A549 (cell line): ENCODE data around the gene SRSF12. TPM values are rescaled to one million over a fixed set of nuclear protein-coding genes. Genes with fewer than 3 reads are reported as not detected.

ENCODE experiments used
- ATAC-seq, 2 experiments: fragments of 200-7000 bp in 1 of 2; fragments of >200 bp in 1 of 2; cut with Nextera tagmentation in 1 of 2; cut with Tn5 transposase in 1 of 2; 3 replicates each; pipeline versions ENCODE4 v1.8.0 to v1.9.1; 2018 to 2020; ENCODE audit warnings: mild to moderate bottlenecking in 1 of 2, moderate library complexity in 1 of 2
- CTCF ChIA-PET: fragments of 300-600 bp; sonication (Branson Sonifier 250); formaldehyde crosslinking; extraction: SDS; loops from one replicate; lab custom pipeline; 2021; ENCODE audit warnings: antibody characterized with exemption, inconsistent platforms; lab: Yijun Ruan, JAX
- POLR2A ChIA-PET: fragments of 350-600 bp; formaldehyde crosslinking; extraction: SDS; loops from one replicate; lab custom pipeline; 2021; ENCODE audit warnings: antibody characterized with exemption, inconsistent platforms; lab: Yijun Ruan, JAX
- DNase-seq, 2 experiments: peaks; one replicate each; pipeline versions ENCODE4 v3.0.0 to v3.0.0-alpha.2; 2011 to 2016; ENCODE audit warnings: low read depth in 1 of 2, low spot score in 1 of 2
- FAIRE-seq: peaks from 2 replicates; lab custom pipeline; 2011; peaks lifted over from hg19 to GRCh38; lab: Jason Lieb, UNC
- H3K27ac ChIP-seq, 2 experiments: fragments of >200 bp; sonication (Bioruptor Twin); formaldehyde crosslinking; 3 replicates each; pipeline ENCODE4 v1.5.1; 2016 to 2017
- H3K4me1 ChIP-seq: fragments of >200 bp; sonication (Bioruptor Twin); formaldehyde crosslinking; 3 replicates; pipeline ENCODE4 v1.6.1; 2016
- H3K4me2 ChIP-seq: fragments of >200 bp; sonication (Bioruptor Twin); formaldehyde crosslinking; 3 replicates; pipeline ENCODE4 v1.6.1; 2016
- H3K4me3 ChIP-seq: fragments of >200 bp; sonication (Bioruptor Twin); formaldehyde crosslinking; 3 replicates; pipeline ENCODE4 v1.5.1; 2016
- H3K9me3 ChIP-seq: fragments of >200 bp; sonication (Bioruptor Twin); formaldehyde crosslinking; 3 replicates; pipeline ENCODE4 v1.6.1; 2016
- CBX8 ChIP-seq: fragments of 200-600 bp; sonication (generic); IDR thresholded peaks from 2 replicates; pipeline ENCODE4 v1.6.1; 2016
- E2F6 ChIP-seq: IDR thresholded peaks from 2 replicates; pipeline ENCODE4 v1.6.1; 2012; ENCODE audit warnings: low read depth, borderline replicate concordance
- ESRRA ChIP-seq: fragments of 150-350 bp; IDR thresholded peaks from 2 replicates; pipeline ENCODE4 v1.6.1; 2014; ENCODE audit warnings: mild to moderate bottlenecking, low read length, borderline replicate concordance
- FOSB ChIP-seq: fragments of 250-450 bp; sonication (Bioruptor Pico); IDR thresholded peaks from 2 replicates; pipeline ENCODE4 v1.5.0; 2020; ENCODE audit warnings: mild to moderate bottlenecking, moderate library complexity
- FOSL2 ChIP-seq, 2 experiments: fragments of 450-650 bp in 1 of 2; fragments of >200 bp in 1 of 2; sonication (Bioruptor Twin) in 1 of 2; formaldehyde crosslinking; IDR thresholded peaks; 2 replicates each; pipeline versions ENCODE4 v1.5.0 to v1.6.1; 2016 to 2020; ENCODE audit warnings: mild to moderate bottlenecking in 1 of 2, moderate library complexity in 1 of 2
- HDAC2 ChIP-seq: fragments of 200-600 bp; sonication (generic); IDR thresholded peaks from 2 replicates; pipeline ENCODE4 v1.6.1; 2016
- HEYL ChIP-seq: fragments of 250-450 bp; sonication (Bioruptor Pico); IDR thresholded peaks from 2 replicates; pipeline ENCODE4 v1.8.0; 2021; ENCODE audit warnings: mild to moderate bottlenecking, moderate library complexity
- HOXB5 ChIP-seq: fragments of 250-450 bp; sonication (Bioruptor Pico); IDR thresholded peaks from 2 replicates; pipeline ENCODE4 v1.5.0; 2020; ENCODE audit warnings: mild to moderate bottlenecking, moderate library complexity
- POLR2AphosphoS2 ChIP-seq: conservative IDR thresholded peaks from 2 replicates; pipeline ENCODE4 v1.6.1; 2012; ENCODE audit warnings: low read length, improper control_type of control experiment, inconsistent platforms
- USF2 ChIP-seq: fragments of 450-650 bp; IDR thresholded peaks from 2 replicates; pipeline ENCODE4 v1.6.1; 2014; ENCODE audit warnings: antibody characterized with exemption
- ZSCAN20 ChIP-seq: fragments of 250-450 bp; sonication (Bioruptor Pico); IDR thresholded peaks from 2 replicates; pipeline ENCODE4 v1.8.0; 2022; ENCODE audit warnings: mild to moderate bottlenecking, moderate library complexity
- WGBS: methylation state at CpG from one replicate; pipeline ENCODE4 v1.1.6; 2017; ENCODE audit errors: missing lambda C conversion rate; 5-methylcytosine and 5-hydroxymethylcytosine counted together
- polyA plus RNA-seq, 4 experiments: library from polyadenylated mRNA; depleted of rRNA in 3 of 4; stranded (reverse); fragments of >200 nt; fragmentation: RNase III in 1 of 4; extraction: RNeasy Plus Mini Kit Qiagen cat#74134 plus additional on column Dnase treatment in 1 of 4; gene quantifications; 2 replicates in 3 of 4; 3 replicates in 1 of 4; pipeline ENCODE4 v1.2.3, GENCODE V29; 2011 to 2017
- TF ChIP-seq, protein P1 (sequence below): fragments of >200 bp; sonication (Bioruptor Twin); formaldehyde crosslinking; IDR thresholded peaks from 3 replicates; pipeline ENCODE4 v1.5.1; 2016
- TF ChIP-seq, protein P2 (sequence below): fragments of 250-450 bp; sonication (Bioruptor Pico); IDR thresholded peaks from 2 replicates; pipeline ENCODE4 v1.5.0; 2020; ENCODE audit warnings: low read depth, mild to moderate bottlenecking, moderate library complexity
- TF ChIP-seq, protein P3 (sequence below): IDR thresholded peaks from 2 replicates; pipeline ENCODE4 v1.6.1; 2012
- TF ChIP-seq, protein P4 (sequence below): fragments of 250-450 bp; sonication (Bioruptor Pico); IDR thresholded peaks from 2 replicates; pipeline ENCODE4 v1.5.0; 2021; ENCODE audit warnings: mild to moderate bottlenecking, moderate library complexity, borderline replicate concordance

The SRSF12 gene
- polyA plus RNA-seq, 2 of the 4 experiments (the other 2 are of a cell fraction): 1.5 to 2.7 TPM

DNA sequence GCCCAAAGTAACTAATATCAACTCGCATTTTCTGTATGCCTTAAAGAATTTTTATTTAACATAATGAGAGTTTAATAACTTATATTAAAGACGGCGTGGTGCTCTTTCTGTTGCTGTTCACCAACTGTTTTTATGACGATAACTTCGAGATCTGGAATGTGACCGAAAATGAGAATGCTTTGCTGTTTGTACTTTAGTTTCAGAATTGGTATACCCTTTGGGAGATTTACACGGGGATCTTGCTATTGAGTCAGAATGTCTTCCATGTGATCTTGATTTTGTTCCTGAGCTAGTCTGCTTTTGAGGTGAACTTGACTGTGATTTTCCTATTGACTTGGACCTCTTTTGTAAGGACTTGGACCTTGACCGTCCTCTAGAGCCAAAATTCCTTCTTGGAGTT is 19.4 kb downstream of the SRSF12 start:
- no peak for DNase-seq
- no peak for FAIRE-seq
- no peak for TF ChIP-seq ESRRA
- TF ChIP-seq HEYL: no peak
- no peak for TF ChIP-seq HDAC2
- TF ChIP-seq FOSL2 (IDR thresholded peaks at IDR 0.05): no peak
- TF ChIP-seq FOSL2 (CRISPR knock-in tag; IDR thresholded peaks at IDR 0.05): no peak
- TF ChIP-seq, protein P1, sequence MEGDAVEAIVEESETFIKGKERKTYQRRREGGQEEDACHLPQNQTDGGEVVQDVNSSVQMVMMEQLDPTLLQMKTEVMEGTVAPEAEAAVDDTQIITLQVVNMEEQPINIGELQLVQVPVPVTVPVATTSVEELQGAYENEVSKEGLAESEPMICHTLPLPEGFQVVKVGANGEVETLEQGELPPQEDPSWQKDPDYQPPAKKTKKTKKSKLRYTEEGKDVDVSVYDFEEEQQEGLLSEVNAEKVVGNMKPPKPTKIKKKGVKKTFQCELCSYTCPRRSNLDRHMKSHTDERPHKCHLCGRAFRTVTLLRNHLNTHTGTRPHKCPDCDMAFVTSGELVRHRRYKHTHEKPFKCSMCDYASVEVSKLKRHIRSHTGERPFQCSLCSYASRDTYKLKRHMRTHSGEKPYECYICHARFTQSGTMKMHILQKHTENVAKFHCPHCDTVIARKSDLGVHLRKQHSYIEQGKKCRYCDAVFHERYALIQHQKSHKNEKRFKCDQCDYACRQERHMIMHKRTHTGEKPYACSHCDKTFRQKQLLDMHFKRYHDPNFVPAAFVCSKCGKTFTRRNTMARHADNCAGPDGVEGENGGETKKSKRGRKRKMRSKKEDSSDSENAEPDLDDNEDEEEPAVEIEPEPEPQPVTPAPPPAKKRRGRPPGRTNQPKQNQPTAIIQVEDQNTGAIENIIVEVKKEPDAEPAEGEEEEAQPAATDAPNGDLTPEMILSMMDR: no peak
- TF ChIP-seq HOXB5 (CRISPR knock-in tag): no peak
- TF ChIP-seq, protein P2, sequence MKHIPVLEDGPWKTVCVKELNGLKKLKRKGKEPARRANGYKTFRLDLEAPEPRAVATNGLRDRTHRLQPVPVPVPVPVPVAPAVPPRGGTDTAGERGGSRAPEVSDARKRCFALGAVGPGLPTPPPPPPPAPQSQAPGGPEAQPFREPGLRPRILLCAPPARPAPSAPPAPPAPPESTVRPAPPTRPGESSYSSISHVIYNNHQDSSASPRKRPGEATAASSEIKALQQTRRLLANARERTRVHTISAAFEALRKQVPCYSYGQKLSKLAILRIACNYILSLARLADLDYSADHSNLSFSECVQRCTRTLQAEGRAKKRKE (CRISPR knock-in tag): no peak
- no peak for TF ChIP-seq POLR2AphosphoS2
- no peak for TF ChIP-seq ZSCAN20 (CRISPR knock-in tag)
- no peak for TF ChIP-seq CBX8
- TF ChIP-seq, protein P3, sequence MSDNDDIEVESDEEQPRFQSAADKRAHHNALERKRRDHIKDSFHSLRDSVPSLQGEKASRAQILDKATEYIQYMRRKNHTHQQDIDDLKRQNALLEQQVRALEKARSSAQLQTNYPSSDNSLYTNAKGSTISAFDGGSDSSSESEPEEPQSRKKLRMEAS: no peak
- TF ChIP-seq, protein P4, sequence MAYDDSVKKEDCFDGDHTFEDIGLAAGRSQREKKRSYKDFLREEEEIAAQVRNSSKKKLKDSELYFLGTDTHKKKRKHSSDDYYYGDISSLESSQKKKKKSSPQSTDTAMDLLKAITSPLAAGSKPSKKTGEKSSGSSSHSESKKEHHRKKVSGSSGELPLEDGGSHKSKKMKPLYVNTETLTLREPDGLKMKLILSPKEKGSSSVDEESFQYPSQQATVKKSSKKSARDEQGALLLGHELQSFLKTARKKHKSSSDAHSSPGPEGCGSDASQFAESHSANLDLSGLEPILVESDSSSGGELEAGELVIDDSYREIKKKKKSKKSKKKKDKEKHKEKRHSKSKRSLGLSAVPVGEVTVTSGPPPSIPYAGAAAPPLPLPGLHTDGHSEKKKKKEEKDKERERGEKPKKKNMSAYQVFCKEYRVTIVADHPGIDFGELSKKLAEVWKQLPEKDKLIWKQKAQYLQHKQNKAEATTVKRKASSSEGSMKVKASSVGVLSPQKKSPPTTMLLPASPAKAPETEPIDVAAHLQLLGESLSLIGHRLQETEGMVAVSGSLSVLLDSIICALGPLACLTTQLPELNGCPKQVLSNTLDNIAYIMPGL (CRISPR knock-in tag): no peak
- ATAC-seq: no peak
- Histone ChIP-seq H3K4me3 (no peak overlapping the region), H3K4me1 (no peaks in the 10 kb centered on the region), H3K9me3 (no peaks in the 10 kb centered on the region), H3K27ac (no peak overlapping the region), H3K4me2 (no peak overlapping the region)
- ChIA-PET POLR2A (no interaction called here), CTCF (interaction anchor here (1.5 kb wide), 1 partner anchor 116 kb away, joined by 4 read pairs; no protein-coding TSS in a partner anchor)
- 83% methylated on average over 8 of the region's 8 CpGs for WGBS

DNA sequence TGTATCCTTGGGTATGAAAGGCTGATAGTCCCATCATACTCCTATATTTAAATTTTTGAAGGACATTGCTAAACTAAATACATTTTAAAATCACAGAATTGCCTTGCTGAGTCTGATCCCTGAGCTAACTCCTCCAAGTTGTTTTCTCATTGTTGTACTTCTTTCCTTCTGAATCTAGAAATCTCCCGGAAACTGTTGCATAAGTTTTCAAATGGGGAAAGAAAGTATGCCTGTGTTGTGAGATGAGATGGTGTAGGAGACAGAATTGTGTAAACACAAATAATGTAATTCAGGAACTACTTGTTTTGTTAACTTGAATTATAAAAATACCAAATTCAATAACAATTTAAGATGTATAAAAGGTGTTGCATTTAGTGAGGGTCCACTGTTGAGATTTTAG is 30.0 kb downstream of the SRSF12 start:
- 79% methylated on average over 1 of the region's 1 CpG for WGBS
- ChIA-PET CTCF (interaction anchor here (1.2 to 1.3 kb wide), 2 partner anchors 18 to 105 kb away, joined by 3 read pairs; no protein-coding TSS in a partner anchor), POLR2A (no interaction called here)
- no peaks in the 10 kb centered on the region for H3K9me3 ChIP-seq
- no peak overlapping the region for H3K4me3 ChIP-seq
- ATAC-seq (no peak; a peak in 1 of 6 replicates), FAIRE-seq (no peak), DNase-seq (no peak)
- peaks cover 25% of the 10 kb centered on the region for H3K4me1 ChIP-seq
- no peak overlapping the region for H3K27ac ChIP-seq
- TF ChIP-seq, protein P2 (CRISPR knock-in tag): no peak
- no peak for TF ChIP-seq FOSB (CRISPR knock-in tag)
- no peak for TF ChIP-seq E2F6
- TF ChIP-seq USF2: no peak
- H3K4me2 ChIP-seq: no peak overlapping the region
